Coronary artery (tissue), 2 donors: Measurements from ENCODE around the gene PDGFRB.

ENCODE experiments used
- DNase-seq: peaks from one replicate; pipeline ENCODE4 v3.0.0-alpha.2; 2017; ENCODE audit warnings: low spot score
- H3K27ac ChIP-seq, 2 donors: fragments of 200-600 bp; sonication (generic); one replicate each; pipeline ENCODE4 v1.5.1; 2016 to 2019
- H3K4me3 ChIP-seq: fragments of 200-600 bp; sonication (generic); 2 replicates; pipeline ENCODE4 v1.5.1; 2016; ENCODE audit warnings: mild to moderate bottlenecking, moderate library complexity
- CTCF ChIP-seq: fragments of 200-600 bp; sonication (generic); IDR thresholded peaks from one replicate; pipeline ENCODE4 v1.5.1; 2019; ENCODE audit warnings: antibody characterized with exemption

The PDGFRB gene

GRCh38 chr5:150073086-150073625 is 82.5 kb downstream of the PDGFRB start:
- Histone ChIP-seq H3K4me3 (no peak overlapping the region), H3K27ac (no peak overlapping the region)
- DNase-seq, result peak; percentile 58
- TF ChIP-seq CTCF, result no peak

- TF ChIP-seq CTCF, result no peak
- Histone ChIP-seq H3K4me3 (no peak overlapping the region), H3K27ac (no peak overlapping the region)
- no peak for DNase-seq
Measured at GRCh38 chr5:150070821-150071220, 84.8 kb downstream of the PDGFRB start.

GRCh38 chr5:150069672-150070627 is 85.7 kb downstream of the PDGFRB start:
- Histone ChIP-seq H3K27ac (no peak overlapping the region), H3K4me3 (no peak overlapping the region)
- no peak for TF ChIP-seq CTCF
- no peak for DNase-seq

- H3K4me3 ChIP-seq, result no peak overlapping the region
- no peak for DNase-seq
- H3K27ac ChIP-seq, result no peak overlapping the region
- TF ChIP-seq CTCF, result no peak
Measured at GRCh38 chr5:150068961-150069645, 86.5 kb downstream of the PDGFRB start.

GRCh38 chr5:150068472-150068871 is 87.2 kb downstream of the PDGFRB start:
- no peak overlapping the region for H3K4me3 ChIP-seq
- TF ChIP-seq CTCF, result no peak
- no peak for DNase-seq
- no peak overlapping the region for H3K27ac ChIP-seq

- no peak overlapping the region for H3K27ac ChIP-seq
- no peak for DNase-seq
Measured at GRCh38 chr5:150068071-150068470, 87.6 kb downstream of the PDGFRB start.

More at GRCh38 chr5:150068071-150068470, 87.6 kb downstream of the PDGFRB start:
- no peak overlapping the region for H3K4me3 ChIP-seq
- TF ChIP-seq CTCF, result no peak
